IMR-90 (cell line): ENCODE data around the gene VCPKMT.

Source experiments
- BHLHE40 ChIP-seq: fragments of 150-350 bp; IDR thresholded peaks from 2 replicates; pipeline ENCODE4 v1.6.1; 2016; ENCODE audit warnings: mild to moderate bottlenecking, low read depth, low read length
- CEBPB ChIP-seq: IDR thresholded peaks from 2 replicates; pipeline ENCODE4 v1.6.1; 2012; ENCODE audit warnings: low read depth, low read length, improper control_type of control experiment
- CTCF ChIP-seq: conservative IDR thresholded peaks from 2 replicates; pipeline ENCODE4 v1.5.1; 2012; ENCODE audit warnings: mild to moderate bottlenecking, low read depth, low read length, improper control_type of control experiment
- MXI1 ChIP-seq: IDR thresholded peaks from 2 replicates; pipeline ENCODE4 v1.6.1; 2012; ENCODE audit warnings: low read depth, mild to moderate bottlenecking, low read length, moderate library complexity, borderline replicate concordance
- POLR2A ChIP-seq: IDR thresholded peaks from 2 replicates; pipeline ENCODE4 v1.6.1; 2012; ENCODE audit warnings: mild to moderate bottlenecking, low read depth, low read length
- SMC3 ChIP-seq: fragments of 150-350 bp; IDR thresholded peaks from 2 replicates; pipeline ENCODE4 v1.6.1; 2016; ENCODE audit warnings: low read depth, mild to moderate bottlenecking, antibody characterized with exemption, low read length, moderate library complexity

GRCh38 chr14:50103558-50103957 is 12.8 kb downstream of the VCPKMT start:
- TF ChIP-seq POLR2A (no peak), CEBPB (peak; percentile 52), SMC3 (no peak), CTCF (no peak), MXI1 (no peak), BHLHE40 (no peak)
